GM12878 (cell line): ENCODE measurements around the gene CSTPP1.

Experiments
- HDAC2 ChIP-seq: fragments of 200-600 bp; sonication (generic); IDR thresholded peaks from 2 replicates; pipeline ENCODE4 v1.6.1; 2017
- JUND ChIP-seq: IDR thresholded peaks from 2 replicates; pipeline ENCODE4 v1.6.1; 2012; ENCODE audit warnings: low read depth, mild to moderate bottlenecking, low read length, improper control_type of control experiment, moderate library complexity
- KLF5 ChIP-seq: fragments of 450-650 bp; IDR thresholded peaks from 2 replicates; pipeline ENCODE4 v1.6.1; 2014; ENCODE audit warnings: mild to moderate bottlenecking; ENCODE audit not compliant: partially characterized antibody
- MYC ChIP-seq: IDR thresholded peaks from 2 replicates; pipeline ENCODE4 v1.6.1; 2011; ENCODE audit warnings: mild to moderate bottlenecking, low read length, moderate library complexity, inconsistent platforms; ENCODE audit not compliant: insufficient read depth, insufficient replicate concordance, insufficient read length, severe bottlenecking
- RAD51 ChIP-seq: fragments of 450-650 bp; IDR thresholded peaks from 2 replicates; pipeline ENCODE4 v1.6.1; 2016; ENCODE audit warnings: moderate library complexity, mild to moderate bottlenecking, inconsistent platforms
- RB1 ChIP-seq: fragments of 450-650 bp; formaldehyde crosslinking; IDR thresholded peaks from 2 replicates; pipeline ENCODE4 v1.6.1; 2017; ENCODE audit warnings: mild to moderate bottlenecking, borderline replicate concordance
- SMARCA5 ChIP-seq: fragments of 450-650 bp; IDR thresholded peaks from 2 replicates; pipeline ENCODE4 v1.6.1; 2017; ENCODE audit warnings: mild to moderate bottlenecking
- ZNF384 ChIP-seq: IDR thresholded peaks from 2 replicates; pipeline ENCODE4 v1.6.1; 2012; ENCODE audit warnings: low read depth, mild to moderate bottlenecking, low read length, improper control_type of control experiment, borderline replicate concordance

- TF ChIP-seq ZNF384 (no peak), SMARCA5 (no peak), RB1 (no peak), MYC (no peak), HDAC2 (no peak), RAD51 (no peak), KLF5 (no peak), JUND (no peak)
Measured at GRCh38 chr11:46972343-46972742, 35.8 kb downstream of the CSTPP1 start.
